ENCODE measurements around the gene CDK7. TPM values are rescaled to one million over a fixed set of nuclear protein-coding genes. Genes with fewer than 3 reads are reported as not detected.

Gene CDK7
- total and polyA plus RNA-seq, 2 donors (not counting 1 experiment from before 2014, with no cell fraction given), result 12.3 to 30.6 TPM

- H3K27me3 ChIP-seq (replicated peaks in 1 of 4; ENCODE audit: control extremely low read depth in 1 of 4, control insufficient read depth in 3 of 4, insufficient read depth in 4 of 4, low read length in 3 of 4), result no peaks in the 10 kb centered on the region
- H3K79me2 ChIP-seq (ENCODE audit: control insufficient read depth, insufficient read depth, low read length), result no peaks in the 10 kb centered on the region
- H3K27ac ChIP-seq (ENCODE audit: low read length in 2 of 2), result no peak overlapping the region
- intact Hi-C loops (cut with micrococcal nuclease), result no loop called here
- Mint-ChIP-seq H3K9me3 (ENCODE audit: insufficient read depth) (no peaks in the 10 kb centered on the region), H3K27me3 (no peaks in the 10 kb centered on the region), H3K4me3 (no peak overlapping the region), H3K27ac (no peak overlapping the region), H3K4me1 (no peaks in the 10 kb centered on the region)
- H3K9ac ChIP-seq (ENCODE audit: low read length), result no peak overlapping the region
- H3K4me3 ChIP-seq (ENCODE audit: control extremely low read depth in 1 of 5, extremely low read depth in 1 of 5, insufficient read depth in 1 of 5, low read depth in 2 of 5, low read length in 4 of 5), result no peak overlapping the region
- no peaks in the 10 kb centered on the region for H3K4me1 ChIP-seq (ENCODE audit: control insufficient read depth in 2 of 2, insufficient read depth in 2 of 2, low read length in 2 of 2)
- no peaks in the 10 kb centered on the region for H4K20me1 ChIP-seq (ENCODE audit: control insufficient read depth, insufficient read depth, low read length, poor library complexity, severe bottlenecking)
- ChIA-PET CTCF (no interaction called here), POLR2A (no interaction called here)
- H3K36me3 ChIP-seq (replicated peaks in 1 of 2; ENCODE audit: control extremely low read depth in 1 of 2, control insufficient read depth in 1 of 2, extremely low read depth in 1 of 2, insufficient read depth in 2 of 2, low read length in 1 of 2), result peaks cover 13 to 40% of the 10 kb centered on the region in 2 experiments
- TF ChIP-seq EZH2 (IDR thresholded peaks at IDR 0.05; ENCODE audit: borderline replicate concordance, insufficient read depth, low read depth, low read length, poor library complexity, severe bottlenecking) (no peak), CTCF (IDR thresholded peaks at IDR 0.05) (no peak)
- ATAC-seq (ENCODE audit: low read depth) (no peak), DNase-seq (no peak)
- H3K9me3 ChIP-seq (ENCODE audit: control extremely low read depth in 1 of 3, control insufficient read depth in 2 of 3, insufficient read depth in 1 of 3, low read length in 2 of 3), result no peaks in the 10 kb centered on the region
- no peak overlapping the region for H3K4me2 ChIP-seq (replicated peaks; ENCODE audit: low read depth, low read length, poor library complexity, severe bottlenecking)
- H2AFZ ChIP-seq (ENCODE audit: insufficient read depth, low read depth, low read length, poor library complexity, severe bottlenecking), result no peak overlapping the region
- WGBS (ENCODE audit: insufficient coverage), result 92% methylated on average over 2 of the region's 5 CpGs
Observed at GRCh38 chr5:69279517-69279916, 44.8 kb downstream of the CDK7 start.

- no peaks in the 10 kb centered on the region for H3K9me3 ChIP-seq (ENCODE audit: control extremely low read depth in 1 of 3, control insufficient read depth in 2 of 3, insufficient read depth in 1 of 3, low read length in 2 of 3)
- no peak overlapping the region for H2AFZ ChIP-seq (ENCODE audit: insufficient read depth, low read depth, low read length, poor library complexity, severe bottlenecking)
- no peak overlapping the region for H3K27ac ChIP-seq (ENCODE audit: low read length in 2 of 2)
- Mint-ChIP-seq H3K4me1 (no peaks in the 10 kb centered on the region), H3K27ac (no peak overlapping the region), H3K9me3 (ENCODE audit: insufficient read depth) (no peaks in the 10 kb centered on the region), H3K4me3 (no peak overlapping the region), H3K27me3 (no peaks in the 10 kb centered on the region)
- no CpG with 5 or more reads among the region's 1 CpG for WGBS (ENCODE audit: insufficient coverage)
- H3K4me2 ChIP-seq (replicated peaks; ENCODE audit: low read depth, low read length, poor library complexity, severe bottlenecking), result no peak overlapping the region
- DNase-seq (no peak), ATAC-seq (ENCODE audit: low read depth) (no peak)
- H3K79me2 ChIP-seq (ENCODE audit: control insufficient read depth, insufficient read depth, low read length), result no peaks in the 10 kb centered on the region
- no peaks in the 10 kb centered on the region for H4K20me1 ChIP-seq (ENCODE audit: control insufficient read depth, insufficient read depth, low read length, poor library complexity, severe bottlenecking)
- H3K27me3 ChIP-seq (replicated peaks in 1 of 4; ENCODE audit: control extremely low read depth in 1 of 4, control insufficient read depth in 3 of 4, insufficient read depth in 4 of 4, low read length in 3 of 4), result no peaks in the 10 kb centered on the region
- intact Hi-C loops (cut with micrococcal nuclease), result no loop called here
- CTCF ChIA-PET, result no interaction called here
- POLR2A ChIA-PET, result no interaction called here
- H3K9ac ChIP-seq (ENCODE audit: low read length), result no peak overlapping the region
- peaks cover 13 to 38% of the 10 kb centered on the region in 2 experiments for H3K36me3 ChIP-seq (replicated peaks in 1 of 2; ENCODE audit: control extremely low read depth in 1 of 2, control insufficient read depth in 1 of 2, extremely low read depth in 1 of 2, insufficient read depth in 2 of 2, low read length in 1 of 2)
- no peak overlapping the region for H3K4me3 ChIP-seq (ENCODE audit: control extremely low read depth in 1 of 5, extremely low read depth in 1 of 5, insufficient read depth in 1 of 5, low read depth in 2 of 5, low read length in 4 of 5)
- H3K4me1 ChIP-seq (ENCODE audit: control insufficient read depth in 2 of 2, insufficient read depth in 2 of 2, low read length in 2 of 2), result no peaks in the 10 kb centered on the region
- no peak for TF ChIP-seq CTCF (IDR thresholded peaks at IDR 0.05)
- TF ChIP-seq EZH2 (IDR thresholded peaks at IDR 0.05; ENCODE audit: borderline replicate concordance, insufficient read depth, low read depth, low read length, poor library complexity, severe bottlenecking), result no peak
Observed at GRCh38 chr5:69281114-69281513, 46.4 kb downstream of the CDK7 start.

Measured in B cell (primary cell).